ENCODE data around the gene NEK5. TPM values are rescaled to one million over a fixed set of nuclear protein-coding genes. Genes with fewer than 3 reads are reported as not detected.

NEK5 gene
- total RNA-seq, 3 donors from 2014 or later: 0.08 TPM; not detected in 2

- H3K9me3 Mint-ChIP-seq: no peaks in the 10 kb centered on the region
- peaks cover 13% of the 10 kb centered on the region for H3K27me3 Mint-ChIP-seq (ENCODE audit: low read depth)
- no peaks in the 10 kb centered on the region for H3K36me3 Mint-ChIP-seq (ENCODE audit: insufficient read depth)
- no peaks in the 10 kb centered on the region for H3K4me1 Mint-ChIP-seq (ENCODE audit: low read depth)
- DNase-seq: no peak
- no peak for ATAC-seq
- H3K4me3 Mint-ChIP-seq: no peak overlapping the region
Observed at GRCh38 chr13:52003541-52003940, 125.3 kb downstream of the NEK5 start.

- no peak overlapping the region for H3K4me3 Mint-ChIP-seq
- H3K4me1 Mint-ChIP-seq (ENCODE audit: low read depth): no peaks in the 10 kb centered on the region
- DNase-seq (no peak), ATAC-seq (no peak)
- H3K9me3 Mint-ChIP-seq: no peaks in the 10 kb centered on the region
- H3K36me3 Mint-ChIP-seq (ENCODE audit: insufficient read depth): no peaks in the 10 kb centered on the region
- H3K27me3 Mint-ChIP-seq (ENCODE audit: low read depth): peaks cover 15% of the 10 kb centered on the region
Observed at GRCh38 chr13:52002361-52002760, 126.5 kb downstream of the NEK5 start.

- H3K4me3 Mint-ChIP-seq: no peak overlapping the region
- H3K27me3 Mint-ChIP-seq (ENCODE audit: low read depth): peaks cover 13% of the 10 kb centered on the region
- peak; percentile 63 to 77 for ATAC-seq
- H3K4me1 Mint-ChIP-seq (ENCODE audit: low read depth): no peaks in the 10 kb centered on the region
- DNase-seq: no peak
- no peaks in the 10 kb centered on the region for H3K36me3 Mint-ChIP-seq (ENCODE audit: insufficient read depth)
- H3K9me3 Mint-ChIP-seq: no peaks in the 10 kb centered on the region
Observed at GRCh38 chr13:52001120-52001731, 127.6 kb downstream of the NEK5 start.

- Mint-ChIP-seq H3K4me3 (no peak overlapping the region), H3K9me3 (no peaks in the 10 kb centered on the region), H3K4me1 (ENCODE audit: low read depth) (no peaks in the 10 kb centered on the region), H3K36me3 (ENCODE audit: insufficient read depth) (no peaks in the 10 kb centered on the region), H3K27me3 (ENCODE audit: low read depth) (peaks cover 11% of the 10 kb centered on the region)
- ATAC-seq: no peak
- DNase-seq: no peak
Observed at GRCh38 chr13:51999921-52000320, 129.0 kb downstream of the NEK5 start.

- Mint-ChIP-seq H3K4me3 (no peak overlapping the region), H3K4me1 (ENCODE audit: low read depth) (no peaks in the 10 kb centered on the region), H3K27me3 (ENCODE audit: low read depth) (peaks cover 11% of the 10 kb centered on the region), H3K9me3 (no peaks in the 10 kb centered on the region), H3K36me3 (ENCODE audit: insufficient read depth) (no peaks in the 10 kb centered on the region)
- ATAC-seq (no peak), DNase-seq (no peak)
Observed at GRCh38 chr13:51999510-51999911, 129.4 kb downstream of the NEK5 start.

- ATAC-seq: no peak
- Mint-ChIP-seq H3K9me3 (no peaks in the 10 kb centered on the region), H3K4me3 (no peak overlapping the region), H3K36me3 (ENCODE audit: insufficient read depth) (no peaks in the 10 kb centered on the region), H3K4me1 (ENCODE audit: low read depth) (no peaks in the 10 kb centered on the region), H3K27me3 (ENCODE audit: low read depth) (peaks cover 11% of the 10 kb centered on the region)
- no peak for DNase-seq
Observed at GRCh38 chr13:51998723-51999509, 130.0 kb downstream of the NEK5 start.

GRCh38 chr13:51997641-51998330 lies 131.1 kb downstream of the NEK5 start:
- Mint-ChIP-seq H3K27me3 (ENCODE audit: low read depth) (peaks cover 14% of the 10 kb centered on the region), H3K4me3 (no peak overlapping the region)
- no peak for ATAC-seq

GRCh38 chr13:51997186-51997585 lies 131.7 kb downstream of the NEK5 start:
- H3K9me3 Mint-ChIP-seq: no peaks in the 10 kb centered on the region
- no peak overlapping the region for H3K4me3 Mint-ChIP-seq
- peaks cover 14% of the 10 kb centered on the region for H3K27me3 Mint-ChIP-seq (ENCODE audit: low read depth)
- no peak for DNase-seq
- H3K4me1 Mint-ChIP-seq (ENCODE audit: low read depth): no peaks in the 10 kb centered on the region
- no peak for ATAC-seq
- H3K36me3 Mint-ChIP-seq (ENCODE audit: insufficient read depth): no peaks in the 10 kb centered on the region

More at GRCh38 chr13:51997641-51998330, 131.1 kb downstream of the NEK5 start:
- H3K4me1 Mint-ChIP-seq (ENCODE audit: low read depth): no peaks in the 10 kb centered on the region
- H3K9me3 Mint-ChIP-seq: no peaks in the 10 kb centered on the region
- no peak for DNase-seq
- no peaks in the 10 kb centered on the region for H3K36me3 Mint-ChIP-seq (ENCODE audit: insufficient read depth)

GRCh38 chr13:51996641-51997040 lies 132.2 kb downstream of the NEK5 start:
- Mint-ChIP-seq H3K27me3 (ENCODE audit: low read depth) (peaks cover 14% of the 10 kb centered on the region), H3K4me3 (no peak overlapping the region), H3K4me1 (ENCODE audit: low read depth) (no peaks in the 10 kb centered on the region), H3K9me3 (no peaks in the 10 kb centered on the region), H3K36me3 (ENCODE audit: insufficient read depth) (no peaks in the 10 kb centered on the region)
- no peak for DNase-seq
- ATAC-seq: no peak

GRCh38 chr13:51995677-51996551 lies 133.0 kb downstream of the NEK5 start:
- no peak for ATAC-seq
- Mint-ChIP-seq H3K9me3 (no peaks in the 10 kb centered on the region), H3K4me1 (ENCODE audit: low read depth) (no peaks in the 10 kb centered on the region), H3K27me3 (ENCODE audit: low read depth) (peaks cover 18% of the 10 kb centered on the region), H3K4me3 (no peak overlapping the region), H3K36me3 (ENCODE audit: insufficient read depth) (no peaks in the 10 kb centered on the region)
- no peak for DNase-seq

- Mint-ChIP-seq H3K36me3 (ENCODE audit: insufficient read depth) (no peaks in the 10 kb centered on the region), H3K4me1 (ENCODE audit: low read depth) (no peaks in the 10 kb centered on the region), H3K9me3 (no peaks in the 10 kb centered on the region), H3K27me3 (ENCODE audit: low read depth) (peaks cover 11% of the 10 kb centered on the region), H3K4me3 (no peak overlapping the region)
- ATAC-seq: no peak
- no peak for DNase-seq
Observed at GRCh38 chr13:51993713-51994112, 135.2 kb downstream of the NEK5 start.

- no peak for DNase-seq
- Mint-ChIP-seq H3K27me3 (ENCODE audit: low read depth) (peaks cover 10% of the 10 kb centered on the region), H3K9me3 (peaks cover 6% of the 10 kb centered on the region), H3K4me3 (no peak overlapping the region), H3K36me3 (ENCODE audit: insufficient read depth) (peaks cover 2% of the 10 kb centered on the region), H3K4me1 (ENCODE audit: low read depth) (no peaks in the 10 kb centered on the region)
- no peak for ATAC-seq
Observed at GRCh38 chr13:51988988-51989618, 139.8 kb downstream of the NEK5 start.
